K562 (cell line): ENCODE data around the gene NSUN6.
"Not testable (repeated sequence)": the region's sequence is repeated elsewhere in the genome, so short reads cannot be mapped to it uniquely, and the experiment has no call there.

Source experiments
- BDP1 ChIP-seq: IDR thresholded peaks from 3 replicates; pipeline ENCODE4 v1.6.1; 2011; ENCODE audit not compliant: insufficient read length, insufficient read depth
- CCAR2 ChIP-seq: fragments of 200-400 bp; formaldehyde crosslinking; IDR thresholded peaks from 2 replicates; pipeline ENCODE4 v1.6.1; 2017; ENCODE audit warnings: mild to moderate bottlenecking, low read depth, low read length
- FOXM1 ChIP-seq, 2 experiments: fragments of 450-650 bp in 1 of 2; sonication (generic) in 1 of 2; formaldehyde crosslinking in 1 of 2; IDR thresholded peaks; 2 replicates each; pipeline versions ENCODE4 v1.6.1 to v1.9.0; 2017 to 2022; ENCODE audit warnings: low read depth in 2 of 2, mild to moderate bottlenecking in 2 of 2, missing genetic modification reagents in 1 of 2, moderate library complexity in 1 of 2
- POLR2AphosphoS5 ChIP-seq: IDR thresholded peaks from 2 replicates; pipeline ENCODE4 v1.6.1; 2011; ENCODE audit warnings: mild to moderate bottlenecking, low read depth, low read length, moderate library complexity; ENCODE audit not compliant: control insufficient read depth, insufficient read depth
- ZFP30 ChIP-seq: fragments of 250-450 bp; sonication (Bioruptor Pico); IDR thresholded peaks from 2 replicates; pipeline ENCODE4 v1.8.0; 2022; ENCODE audit warnings: moderate library complexity, mild to moderate bottlenecking, inconsistent platforms, borderline replicate concordance
- TF ChIP-seq, protein P1 (sequence below), 2 experiments: fragments of 450-650 bp; conservative IDR thresholded peaks; 2 replicates each; pipeline ENCODE4 v1.6.1; 2017; ENCODE audit warnings: mild to moderate bottlenecking in 2 of 2, moderate library complexity in 2 of 2

GRCh38 chr10:18586637-18587036 is 64.8 kb downstream of the NSUN6 start:
- TF ChIP-seq, protein P1, sequence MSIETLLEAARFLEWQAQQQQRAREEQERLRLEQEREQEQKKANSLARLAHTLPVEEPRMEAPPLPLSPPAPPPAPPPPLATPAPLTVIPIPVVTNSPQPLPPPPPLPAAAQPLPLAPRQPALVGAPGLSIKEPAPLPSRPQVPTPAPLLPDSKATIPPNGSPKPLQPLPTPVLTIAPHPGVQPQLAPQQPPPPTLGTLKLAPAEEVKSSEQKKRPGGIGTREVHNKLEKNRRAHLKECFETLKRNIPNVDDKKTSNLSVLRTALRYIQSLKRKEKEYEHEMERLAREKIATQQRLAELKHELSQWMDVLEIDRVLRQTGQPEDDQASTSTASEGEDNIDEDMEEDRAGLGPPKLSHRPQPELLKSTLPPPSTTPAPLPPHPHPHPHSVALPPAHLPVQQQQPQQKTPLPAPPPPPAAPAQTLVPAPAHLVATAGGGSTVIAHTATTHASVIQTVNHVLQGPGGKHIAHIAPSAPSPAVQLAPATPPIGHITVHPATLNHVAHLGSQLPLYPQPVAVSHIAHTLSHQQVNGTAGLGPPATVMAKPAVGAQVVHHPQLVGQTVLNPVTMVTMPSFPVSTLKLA (conservative IDR thresholded peaks at IDR 0.05), result not testable (repeated sequence)
- TF ChIP-seq ZFP30 (CRISPR knock-in tag); FOXM1 (IDR thresholded peaks at IDR 0.05; ENCODE audit: low read depth); FOXM1 (CRISPR knock-in tag; IDR thresholded peaks at IDR 0.05; ENCODE audit: low read depth); POLR2AphosphoS5; BDP1; CCAR2: not testable (repeated sequence)
